Activated CD8-positive, alpha-beta memory T cell treated with anti-CD3 and anti-CD28 coated beads, Interleukin-2, amount 50 U/mL, for 1 hour (primary cell): ENCODE measurements around the gene CHMP4A.

Experiments
- DNase-seq: peaks from one replicate; pipeline ENCODE4 v3.0.0-alpha.2; 2020; ENCODE audit errors: extremely low read depth

CHMP4A gene

GRCh38 chr14:24212924-24213865 lies at the start of gene CHMP4A:
Gene CHMP4A (minus strand): TSS chr14:24213488. CDS start chr14:24213439, 49 bp downstream.
- DNase-seq: peak; percentile 97

- DNase-seq: no peak
Observed at GRCh38 chr14:24261969-24262327, 48.7 kb upstream of the CHMP4A start.

GRCh38 chr14:24261256-24261968 lies 48.1 kb upstream of the CHMP4A start:
- no peak for DNase-seq

GRCh38 chr14:24260780-24261157 lies 47.5 kb upstream of the CHMP4A start:
- no peak for DNase-seq

GRCh38 chr14:24260026-24260779 lies 46.9 kb upstream of the CHMP4A start:
- DNase-seq: no peak

- no peak for DNase-seq
Observed at GRCh38 chr14:24259282-24260025, 46.2 kb upstream of the CHMP4A start.

GRCh38 chr14:24258548-24259265 lies 45.4 kb upstream of the CHMP4A start:
- DNase-seq: no peak

- DNase-seq: no peak
Observed at GRCh38 chr14:24258119-24258518, 44.8 kb upstream of the CHMP4A start.

- DNase-seq: no peak
Observed at GRCh38 chr14:24256960-24257359, 43.7 kb upstream of the CHMP4A start.

- no peak for DNase-seq
Observed at GRCh38 chr14:24255931-24256711, 42.8 kb upstream of the CHMP4A start.

GRCh38 chr14:24255438-24255837 lies 42.1 kb upstream of the CHMP4A start:
- DNase-seq: no peak

- DNase-seq: no peak
Observed at GRCh38 chr14:24254630-24255392, 41.5 kb upstream of the CHMP4A start.

- no peak for DNase-seq
Observed at GRCh38 chr14:24253936-24254335, 40.6 kb upstream of the CHMP4A start.

GRCh38 chr14:24252289-24253124 lies 39.2 kb upstream of the CHMP4A start:
- DNase-seq: no peak

GRCh38 chr14:24251880-24252288 lies 38.6 kb upstream of the CHMP4A start:
- DNase-seq: no peak

GRCh38 chr14:24250354-24250753 lies 37.1 kb upstream of the CHMP4A start:
- no peak for DNase-seq

GRCh38 chr14:24249230-24250021 lies 36.1 kb upstream of the CHMP4A start:
- no peak for DNase-seq

GRCh38 chr14:24247422-24247821 lies 34.1 kb upstream of the CHMP4A start:
- no peak for DNase-seq
